Hypothalamus (tissue), 51 donors: ENCODE data around the gene OR11G2.
"Not testable (repeated sequence)": the region's sequence is repeated elsewhere in the genome, so short reads cannot be mapped to it uniquely, and the experiment has no call there.

Experiments
- DNase-seq, 51 donors: peaks; one replicate each; lab custom pipeline; 2025; lab: John Stamatoyannopoulos, UW

The OR11G2 gene

DNA sequence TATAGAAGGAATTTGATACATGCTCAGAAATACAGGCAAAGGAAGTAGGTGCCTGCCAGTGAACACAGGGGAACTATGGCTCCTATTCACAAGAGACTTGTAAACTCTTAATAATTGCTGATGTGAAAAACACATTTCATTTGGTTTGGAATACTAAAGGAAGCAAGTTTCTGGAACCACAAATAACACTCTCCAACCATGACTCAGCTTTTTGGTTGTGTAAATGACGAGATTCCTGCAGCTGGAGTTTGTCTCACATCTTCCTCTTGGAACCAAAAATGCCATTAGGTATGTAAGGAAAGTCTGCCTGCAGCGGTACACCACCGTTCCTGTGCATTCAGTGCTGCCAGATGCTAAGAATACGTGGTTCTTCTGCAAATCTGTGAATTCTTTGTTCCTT, 28.3 kb downstream of the OR11G2 start:
- no peak for DNase-seq

- no peak for DNase-seq
Observed at GRCh38 chr14:20223410-20223809, 32.7 kb downstream of the OR11G2 start, which contains the start of gene OR11H6. Gene OR11H6, plus strand, starts transcription at chr14:20223710. Its CDS starts 0 bp downstream, at chr14:20223710.

GRCh38 chr14:20228681-20229080, 38.0 kb downstream of the OR11G2 start, which contains the start of gene OR11H7:
Gene OR11H7, plus strand, starts transcription at chr14:20228981.
- no peak for DNase-seq

DNA sequence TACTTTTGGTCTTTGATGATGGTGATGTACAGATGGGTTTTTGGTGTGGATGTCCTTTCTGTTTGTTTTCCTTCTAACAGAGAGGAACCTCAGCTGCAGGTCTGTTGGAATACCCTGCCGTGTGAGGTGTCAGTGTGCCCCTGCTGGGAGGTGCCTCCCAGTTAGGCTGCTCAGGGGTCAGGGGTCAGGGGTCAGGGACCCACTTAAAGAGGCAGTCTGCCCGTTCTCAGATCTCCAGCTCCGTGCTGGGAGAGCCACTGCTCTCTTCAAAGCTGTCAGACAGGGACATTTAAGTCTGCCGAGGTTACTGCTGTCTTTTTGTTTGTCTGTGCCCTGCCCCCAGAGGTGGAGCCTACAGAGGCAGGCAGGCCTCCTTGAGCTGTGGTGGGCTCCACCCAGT, 44.7 kb downstream of the OR11G2 start:
- not testable (repeated sequence) for DNase-seq

GRCh38 chr14:20247646-20248246, 57.0 kb downstream of the OR11G2 start:
- DNase-seq: no peak
